ENCODE data around the gene MAP7D1.

GRCh38 chr1:36106269-36106668, 49.7 kb upstream of the MAP7D1 start:
- TF ChIP-seq, protein P1, sequence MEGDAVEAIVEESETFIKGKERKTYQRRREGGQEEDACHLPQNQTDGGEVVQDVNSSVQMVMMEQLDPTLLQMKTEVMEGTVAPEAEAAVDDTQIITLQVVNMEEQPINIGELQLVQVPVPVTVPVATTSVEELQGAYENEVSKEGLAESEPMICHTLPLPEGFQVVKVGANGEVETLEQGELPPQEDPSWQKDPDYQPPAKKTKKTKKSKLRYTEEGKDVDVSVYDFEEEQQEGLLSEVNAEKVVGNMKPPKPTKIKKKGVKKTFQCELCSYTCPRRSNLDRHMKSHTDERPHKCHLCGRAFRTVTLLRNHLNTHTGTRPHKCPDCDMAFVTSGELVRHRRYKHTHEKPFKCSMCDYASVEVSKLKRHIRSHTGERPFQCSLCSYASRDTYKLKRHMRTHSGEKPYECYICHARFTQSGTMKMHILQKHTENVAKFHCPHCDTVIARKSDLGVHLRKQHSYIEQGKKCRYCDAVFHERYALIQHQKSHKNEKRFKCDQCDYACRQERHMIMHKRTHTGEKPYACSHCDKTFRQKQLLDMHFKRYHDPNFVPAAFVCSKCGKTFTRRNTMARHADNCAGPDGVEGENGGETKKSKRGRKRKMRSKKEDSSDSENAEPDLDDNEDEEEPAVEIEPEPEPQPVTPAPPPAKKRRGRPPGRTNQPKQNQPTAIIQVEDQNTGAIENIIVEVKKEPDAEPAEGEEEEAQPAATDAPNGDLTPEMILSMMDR (IDR thresholded peaks at IDR 0.05): no peak
- TF ChIP-seq POLR2AphosphoS5 (IDR thresholded peaks at IDR 0.05) (no peak), POLR2A (IDR thresholded peaks at IDR 0.05) (no peak)
